HFF-Myc (cell line): ENCODE measurements around the gene GNAI1.

Source experiments
- DNase-seq: peaks from one replicate; pipeline ENCODE4 v3.0.0-alpha.2; 2011; ENCODE audit warnings: low read depth; ENCODE audit errors: extremely low read depth
- H3K4me3 ChIP-seq: replicated peaks from 2 replicates; pipeline ENCODE4 v1.5.1; 2011; ENCODE audit warnings: low read depth, mild to moderate bottlenecking, control low read depth, low read length
- CTCF ChIP-seq: IDR thresholded peaks from 2 replicates; pipeline ENCODE4 v1.5.1; 2012; ENCODE audit warnings: mild to moderate bottlenecking, low read depth, low read length, control low read depth; ENCODE audit errors: missing control alignments

GNAI1 gene

GRCh38 chr7:80240265-80241025 lies 105.8 kb downstream of the GNAI1 start:
- no peak overlapping the region for H3K4me3 ChIP-seq
- no peak for DNase-seq
- TF ChIP-seq CTCF = no peak

- DNase-seq = no peak
- no peak for TF ChIP-seq CTCF
- no peak overlapping the region for H3K4me3 ChIP-seq
Measured at GRCh38 chr7:80241671-80242070, 107.0 kb downstream of the GNAI1 start.

- no peak for DNase-seq
- TF ChIP-seq CTCF = no peak
- no peak overlapping the region for H3K4me3 ChIP-seq
Measured at GRCh38 chr7:80243425-80243824, 108.8 kb downstream of the GNAI1 start.

GRCh38 chr7:80244206-80244916 lies 109.7 kb downstream of the GNAI1 start:
- TF ChIP-seq CTCF = no peak
- no peak for DNase-seq
- no peak overlapping the region for H3K4me3 ChIP-seq

GRCh38 chr7:80247144-80247543 lies 112.5 kb downstream of the GNAI1 start:
- no peak overlapping the region for H3K4me3 ChIP-seq
- TF ChIP-seq CTCF = no peak
- DNase-seq = peak; percentile 37

GRCh38 chr7:80247891-80248290 lies 113.3 kb downstream of the GNAI1 start:
- DNase-seq = no peak
- no peak for TF ChIP-seq CTCF
- no peak overlapping the region for H3K4me3 ChIP-seq
